ENCODE data around the gene NUBP2. TPM values are rescaled to one million over a fixed set of nuclear protein-coding genes. Genes with fewer than 3 reads are reported as not detected.

The NUBP2 gene
- total RNA-seq, 8 experiments from 2014 or later = 53.7 to 89.6 (median 67.6) TPM

DNA sequence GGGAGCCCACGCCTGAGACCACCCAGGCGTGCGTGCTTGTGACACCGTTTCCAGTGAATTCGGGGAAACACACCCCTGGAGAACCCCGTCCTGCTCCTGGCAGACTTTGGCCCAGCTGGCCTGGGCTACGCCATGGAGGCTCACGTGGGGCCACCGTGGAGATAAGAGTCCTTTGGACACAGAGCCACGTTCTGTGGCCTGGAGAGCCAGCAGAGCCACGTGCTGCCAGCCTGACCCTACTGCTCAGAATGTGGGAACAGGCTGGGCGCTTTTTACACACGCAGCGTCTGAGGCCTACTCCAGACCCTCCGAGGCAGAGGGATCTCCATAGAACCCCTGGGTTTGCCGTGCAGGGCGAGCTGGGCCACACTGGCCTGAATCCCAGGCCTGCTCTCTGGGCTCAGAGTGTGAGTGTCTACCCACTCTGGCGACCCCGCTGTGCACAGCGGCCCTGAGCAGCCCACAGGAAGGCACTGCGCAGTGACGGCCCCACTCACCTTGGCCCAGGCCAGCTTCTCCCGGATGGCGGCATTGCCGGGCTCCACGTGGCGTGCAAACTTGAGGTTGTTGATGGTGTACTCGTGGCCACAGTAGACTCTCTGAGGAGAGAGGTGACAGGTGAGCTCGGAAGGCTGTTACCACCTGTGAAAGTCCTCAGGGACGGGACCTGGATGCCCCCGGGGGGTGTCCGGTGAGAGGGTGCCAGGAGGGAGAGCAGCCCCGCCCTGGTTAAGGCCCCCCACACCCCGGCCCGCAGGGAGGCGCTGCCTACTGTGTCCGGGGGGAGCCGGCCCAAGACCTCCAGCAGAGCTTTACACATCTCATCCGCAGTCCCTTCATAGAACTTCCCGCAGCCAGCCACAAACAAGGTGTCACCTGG, 33.9 kb downstream of the NUBP2 start:
- WGBS, 10 experiments = 81 to 100% (median 91%) methylated on average over 1 to 16 of the region's 40 CpGs; no CpG with 5 or more reads in 6 of the 10 experiments
- H3K27ac ChIP-seq = no peak overlapping the region
- H3K4me1 ChIP-seq (replicated peaks in 1 of 2) = no peaks in the 10 kb centered on the region
- ATAC-seq (replicated peaks in 6 of 8) = peak in 2 of 8 experiments; percentile 11 to 13
- no peak overlapping the region for H3K4me3 ChIP-seq
- in situ Hi-C loops (cut with MboI; ENCODE audit: low pct_unique_long_range_greater_than_20kb in 2 of 9, low sequenced_read_pairs in 9 of 9, unreplicated experiment in 9 of 9) = no loop called here

DNA sequence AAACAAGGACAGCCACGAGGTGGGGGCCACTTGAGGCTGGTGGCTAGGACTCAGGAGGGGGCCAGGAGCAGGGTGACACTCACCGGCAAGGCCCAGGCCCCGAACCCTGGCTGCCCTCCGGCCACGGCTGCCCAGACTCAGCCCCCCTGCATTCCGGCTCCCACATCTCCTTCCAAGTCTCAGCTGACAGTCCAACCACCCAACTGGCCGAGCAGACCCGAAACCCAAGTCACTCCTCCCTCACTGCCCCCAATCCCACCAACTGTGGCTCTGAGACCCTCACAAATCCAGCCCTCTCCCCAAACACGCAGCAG, 34.5 kb downstream of the NUBP2 start:
- H3K4me1 ChIP-seq (replicated peaks in 1 of 2) = no peaks in the 10 kb centered on the region
- ATAC-seq (replicated peaks in 6 of 8) = peak in 1 of 8 experiments; percentile 2
- no peak overlapping the region for H3K4me3 ChIP-seq
- no peak overlapping the region for H3K27ac ChIP-seq
- in situ Hi-C loops (cut with MboI; ENCODE audit: low pct_unique_long_range_greater_than_20kb in 2 of 9, low sequenced_read_pairs in 9 of 9, unreplicated experiment in 9 of 9) = no loop called here
- 93 to 100% methylated on average over 1 to 6 of the region's 9 CpGs; no CpG with 5 or more reads in 8 of the 10 experiments for WGBS, 10 experiments

DNA sequence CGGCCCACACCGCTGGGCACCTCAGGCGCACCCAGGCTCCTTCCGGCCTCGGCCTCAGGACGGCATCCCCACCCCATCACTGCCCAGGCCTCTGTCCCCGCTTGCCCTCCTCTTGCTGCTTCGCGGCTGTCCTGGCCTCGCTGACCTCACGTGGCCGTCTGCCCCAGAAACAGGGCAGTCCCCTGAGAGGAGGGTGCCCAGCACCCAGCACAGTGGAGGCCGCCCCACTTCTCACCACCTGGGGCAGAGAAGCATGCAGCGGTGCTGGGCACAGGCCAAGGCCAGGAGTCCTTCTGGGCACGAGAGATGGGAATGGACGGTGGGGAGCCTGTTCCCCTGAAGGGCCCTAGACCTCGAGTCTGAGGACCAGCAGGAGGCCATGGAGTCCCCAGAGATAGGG, 35.0 kb downstream of the NUBP2 start:
- in situ Hi-C loops (cut with MboI; ENCODE audit: low pct_unique_long_range_greater_than_20kb in 2 of 9, low sequenced_read_pairs in 9 of 9, unreplicated experiment in 9 of 9) = no loop called here
- Histone ChIP-seq H3K27ac (no peak overlapping the region), H3K4me1 (replicated peaks in 1 of 2) (no peaks in the 10 kb centered on the region), H3K4me3 (no peak overlapping the region)
- peak in 3 of 8 experiments; percentile 6 to 14 (median 13) for ATAC-seq (replicated peaks in 6 of 8)
- WGBS, 10 experiments = 80% methylated on average over 4 of the region's 17 CpGs; no CpG with 5 or more reads in 9 of the 10 experiments

DNA sequence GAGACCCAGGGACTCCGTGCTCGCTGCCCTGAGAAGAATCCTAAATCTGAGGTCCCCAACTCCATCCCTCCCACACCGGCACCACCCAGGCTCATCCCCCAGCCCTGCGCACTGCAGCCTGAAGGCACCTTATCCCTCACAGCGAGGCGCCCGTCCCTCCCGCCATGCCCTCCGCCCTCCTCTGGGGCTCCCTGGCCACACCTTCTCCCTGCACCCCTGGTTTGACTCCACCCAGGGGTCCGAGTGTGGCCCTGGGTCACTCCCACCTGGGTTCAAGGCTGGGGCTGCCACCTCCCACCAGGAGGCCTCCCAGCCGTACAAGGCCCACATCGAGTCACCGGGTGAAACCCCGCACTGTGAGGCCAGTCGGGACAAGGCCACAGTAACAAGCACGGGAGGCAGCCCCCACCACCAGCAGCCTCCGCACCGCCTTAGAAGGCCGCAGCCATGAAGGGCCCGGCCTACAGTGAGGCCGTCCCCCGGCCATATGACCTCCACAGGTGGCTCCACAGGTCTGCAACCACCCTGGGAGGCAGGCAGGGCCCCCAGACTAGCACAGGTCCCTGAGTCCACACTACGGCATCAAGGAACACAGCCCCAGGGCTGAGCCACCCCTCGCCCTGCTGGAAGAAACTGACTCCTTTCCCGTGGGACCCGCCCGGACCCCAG, 35.6 kb downstream of the NUBP2 start:
- no peak overlapping the region for H3K4me3 ChIP-seq
- no peak overlapping the region for H3K27ac ChIP-seq
- H3K4me1 ChIP-seq (replicated peaks in 1 of 2) = no peaks in the 10 kb centered on the region
- peak in 3 of 8 experiments; percentile 21 to 26 (median 22) for ATAC-seq (replicated peaks in 6 of 8)
- 80 to 100% (median 100%) methylated on average over 1 to 11 of the region's 27 CpGs; no CpG with 5 or more reads in 7 of the 10 experiments for WGBS, 10 experiments
- in situ Hi-C loops (cut with MboI; ENCODE audit: low pct_unique_long_range_greater_than_20kb in 2 of 9, low sequenced_read_pairs in 9 of 9, unreplicated experiment in 9 of 9) = no loop called here

DNA sequence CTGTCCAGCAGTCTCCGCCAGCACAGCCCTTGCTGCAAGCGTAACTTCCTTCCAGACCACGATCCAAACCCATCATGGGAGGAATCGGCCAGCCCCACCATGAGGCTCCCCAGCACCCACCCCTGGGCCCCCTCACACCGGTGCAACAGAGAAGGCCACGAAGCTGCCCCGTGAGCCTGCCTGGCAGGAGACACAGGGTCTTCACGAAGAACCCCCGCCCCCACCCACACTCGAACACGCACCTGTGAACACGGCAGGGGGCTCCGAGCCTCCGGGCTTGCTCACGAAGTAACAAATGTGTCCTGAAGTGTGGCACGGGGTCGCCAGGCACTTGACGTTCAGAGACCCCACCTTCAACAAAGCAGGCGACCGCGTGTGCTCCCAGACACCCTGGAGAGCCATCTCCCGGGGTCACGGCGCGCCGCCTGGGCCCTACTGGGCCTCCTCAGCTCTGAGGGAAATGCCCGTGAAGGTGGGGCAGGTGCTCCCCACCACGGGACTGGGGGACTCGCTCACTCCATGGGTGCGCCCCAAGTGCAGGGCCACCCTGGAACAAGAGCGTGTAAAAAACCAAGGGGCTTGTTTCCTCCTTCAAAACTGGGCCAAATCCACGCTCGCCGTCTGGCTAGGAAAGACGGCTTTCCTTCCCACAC, 36.2 kb downstream of the NUBP2 start:
- in situ Hi-C loops (cut with MboI; ENCODE audit: low pct_unique_long_range_greater_than_20kb in 2 of 9, low sequenced_read_pairs in 9 of 9, unreplicated experiment in 9 of 9) = no loop called here
- ATAC-seq (replicated peaks in 6 of 8) = peak in 2 of 8 experiments; percentile 2
- 80 to 100% (median 90%) methylated on average over 1 to 5 of the region's 35 CpGs; no CpG with 5 or more reads in 5 of the 10 experiments for WGBS, 10 experiments
- no peaks in the 10 kb centered on the region for H3K4me1 ChIP-seq (replicated peaks in 1 of 2)
- no peak overlapping the region for H3K4me3 ChIP-seq
- H3K27ac ChIP-seq = no peak overlapping the region

DNA sequence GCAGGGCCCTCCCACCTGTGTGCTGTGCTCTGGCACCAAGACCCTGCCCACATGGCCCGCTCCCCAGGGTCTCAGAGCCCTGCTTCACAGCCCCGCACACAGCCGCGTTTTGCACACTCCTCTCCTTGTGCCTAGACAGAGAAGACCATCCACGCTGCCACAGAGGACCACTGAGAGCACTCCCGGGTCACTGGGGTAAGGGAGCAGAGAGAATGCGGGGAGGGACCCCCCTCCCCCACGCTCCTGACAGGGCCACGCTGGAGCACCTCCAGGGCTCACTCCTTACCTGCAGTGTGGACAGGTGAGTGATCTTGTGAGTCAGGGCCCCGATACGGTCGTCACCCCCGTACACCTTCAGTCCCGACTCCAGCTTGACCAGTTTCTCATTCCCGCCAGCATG, 36.9 kb downstream of the NUBP2 start:
- H3K4me1 ChIP-seq (replicated peaks in 1 of 2) = no peaks in the 10 kb centered on the region
- in situ Hi-C loops (cut with MboI; ENCODE audit: low pct_unique_long_range_greater_than_20kb in 2 of 9, low sequenced_read_pairs in 9 of 9, unreplicated experiment in 9 of 9) = no loop called here
- ATAC-seq (replicated peaks in 6 of 8) = no peak
- no peak overlapping the region for H3K27ac ChIP-seq
- 51 to 100% (median 95%) methylated on average over 1 to 6 of the region's 15 CpGs; no CpG with 5 or more reads in 5 of the 10 experiments for WGBS, 10 experiments
- H3K4me3 ChIP-seq = no peak overlapping the region

DNA sequence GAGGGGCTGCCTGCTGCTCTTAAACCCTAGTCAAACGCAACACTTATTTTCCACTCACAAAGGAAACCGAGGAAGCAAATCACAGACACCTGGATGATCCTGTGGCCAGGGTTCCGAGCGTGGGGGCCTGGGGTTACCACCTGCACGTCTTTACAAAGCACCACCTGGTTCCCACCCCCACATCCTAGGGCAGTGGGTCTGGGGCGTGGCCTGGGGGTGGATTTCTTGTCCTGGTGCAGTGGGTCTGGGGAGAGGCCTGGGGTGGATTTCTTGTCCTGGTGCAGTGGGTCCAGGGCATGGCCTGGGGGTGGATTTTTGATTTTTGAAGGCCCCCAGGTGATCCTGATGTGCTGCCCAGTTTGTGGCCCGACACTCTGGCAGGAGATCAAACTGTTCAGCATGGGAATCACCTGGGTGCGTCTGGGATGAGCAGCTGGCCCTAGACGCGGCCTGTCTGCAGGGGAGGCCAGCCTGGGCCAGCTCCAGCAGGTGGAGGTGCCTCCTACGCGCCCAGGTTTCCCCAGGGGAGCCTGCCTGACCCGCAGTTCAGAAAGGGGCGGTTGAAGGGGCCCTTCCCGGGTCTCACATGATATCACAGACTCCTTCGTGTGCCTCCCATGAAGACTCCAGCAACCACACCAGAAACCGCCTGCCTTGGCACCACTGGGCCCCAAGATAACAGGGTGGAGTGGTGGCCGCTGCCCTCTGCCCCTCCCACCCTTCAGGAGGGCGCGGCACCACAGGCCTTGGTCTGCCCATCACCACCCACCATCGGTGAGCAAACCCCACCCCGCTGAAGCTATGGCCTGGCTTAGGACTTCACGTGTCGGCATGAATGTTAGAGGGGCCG, 37.6 kb downstream of the NUBP2 start:
- in situ Hi-C loops (cut with MboI; ENCODE audit: low pct_unique_long_range_greater_than_20kb in 2 of 9, low sequenced_read_pairs in 9 of 9, unreplicated experiment in 9 of 9) = no loop called here
- ATAC-seq (replicated peaks in 6 of 8) = no peak
- no peak overlapping the region for H3K27ac ChIP-seq

DNA sequence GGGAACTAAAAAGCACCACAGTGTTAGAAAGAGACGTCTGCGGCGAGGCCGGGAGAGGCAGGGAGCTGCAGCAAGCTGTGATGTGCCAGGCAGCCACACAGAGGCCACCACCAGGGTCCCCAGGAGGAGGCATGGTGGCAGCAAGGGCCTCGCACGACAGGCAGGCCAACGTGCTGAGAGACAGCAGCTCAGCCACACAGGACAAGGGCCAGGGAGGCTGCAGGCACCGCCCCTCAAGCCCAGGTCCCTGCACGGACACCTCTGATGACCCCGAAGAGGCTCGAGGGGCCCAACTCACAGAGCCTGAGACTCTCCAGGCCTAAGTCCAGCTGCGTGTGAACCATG, 38.2 kb downstream of the NUBP2 start:
- Histone ChIP-seq H3K27ac (no peak overlapping the region), H3K4me1 (replicated peaks in 1 of 2) (peaks cover 6 to 9% of the 10 kb centered on the region in 2 donors), H3K4me3 (no peak overlapping the region)
- no peak for ATAC-seq (replicated peaks in 6 of 8)
- in situ Hi-C loops (cut with MboI; ENCODE audit: low pct_unique_long_range_greater_than_20kb in 2 of 9, low sequenced_read_pairs in 9 of 9, unreplicated experiment in 9 of 9) = no loop called here
- WGBS, 10 experiments = 90 to 100% methylated on average over 2 of the region's 12 CpGs; no CpG with 5 or more reads in 8 of the 10 experiments

More for the DNA sequence above, 37.6 kb downstream of the NUBP2 start:
- H3K4me1 ChIP-seq (replicated peaks in 1 of 2) = peaks cover under 1 to 3% of the 10 kb centered on the region in 2 donors
- WGBS, 10 experiments = 51 to 100% (median 91%) methylated on average over 2 to 7 of the region's 25 CpGs; no CpG with 5 or more reads in 6 of the 10 experiments
- no peak overlapping the region for H3K4me3 ChIP-seq

DNA sequence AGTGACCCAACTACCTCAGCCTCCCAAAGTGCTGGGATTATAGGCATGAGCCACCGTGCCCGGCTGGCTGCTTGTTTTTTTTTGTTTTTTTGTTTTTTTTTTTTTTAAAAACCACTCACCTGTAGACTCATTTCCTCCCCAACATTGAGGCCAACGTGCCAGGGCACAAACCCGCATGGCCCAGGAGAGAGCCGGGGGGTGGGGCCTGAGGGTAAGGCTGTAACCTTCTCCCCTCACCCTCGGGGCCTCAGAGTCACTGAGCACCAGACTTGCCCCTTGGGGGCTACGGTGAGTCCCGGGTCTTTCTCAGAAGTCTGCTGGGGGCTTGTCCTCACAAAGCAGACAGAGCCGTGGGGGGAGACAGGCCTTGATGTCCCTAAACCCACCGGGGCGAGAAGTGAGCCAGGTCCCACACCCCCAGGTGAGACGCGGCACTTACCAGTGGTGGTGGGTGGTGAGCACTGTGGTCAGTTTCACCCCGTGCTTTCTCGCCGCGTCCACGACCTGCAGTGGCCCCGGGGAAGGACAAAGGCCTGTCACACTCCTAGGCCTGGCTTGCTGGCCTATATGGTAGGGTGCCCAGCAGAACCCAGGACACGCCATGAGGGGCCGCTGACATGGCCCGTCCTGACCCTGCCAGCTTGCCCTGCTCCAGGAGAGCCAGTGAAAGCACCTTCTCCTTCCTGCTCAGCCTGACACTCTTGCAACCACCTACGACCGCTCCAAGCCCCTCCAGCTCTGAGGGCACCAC, 39.3 kb downstream of the NUBP2 start:
- 69 to 100% (median 82%) methylated on average over 1 to 13 of the region's 24 CpGs; no CpG with 5 or more reads in 3 of the 10 experiments for WGBS, 10 experiments
- peaks cover 6 to 9% of the 10 kb centered on the region in 2 donors for H3K4me1 ChIP-seq (replicated peaks in 1 of 2)
- H3K27ac ChIP-seq = no peak overlapping the region
- in situ Hi-C loops (cut with MboI; ENCODE audit: low pct_unique_long_range_greater_than_20kb in 2 of 9, low sequenced_read_pairs in 9 of 9, unreplicated experiment in 9 of 9) = no loop called here
- no peak overlapping the region for H3K4me3 ChIP-seq
- ATAC-seq (replicated peaks in 6 of 8) = no peak

DNA sequence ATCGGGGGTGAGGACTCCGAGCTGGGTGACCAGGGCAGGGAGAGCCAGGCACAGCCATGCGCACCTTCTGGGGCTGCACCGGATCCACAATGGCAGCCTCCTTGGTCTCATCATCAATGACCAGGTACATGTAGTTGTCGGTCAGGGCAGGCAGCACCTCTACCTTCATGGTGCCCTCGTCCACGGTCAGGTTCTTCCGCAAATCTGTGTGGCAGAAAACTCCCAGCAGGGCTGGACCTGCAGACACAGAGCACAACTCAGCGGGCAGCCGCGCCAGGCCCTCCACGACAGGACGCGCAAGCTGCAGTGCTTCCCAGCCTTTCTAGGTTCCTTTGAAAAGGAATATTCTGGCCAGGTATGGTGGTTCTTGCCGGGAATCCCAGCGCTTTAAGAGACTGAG, 40.0 kb downstream of the NUBP2 start:
- no peak for ATAC-seq (replicated peaks in 6 of 8)
- in situ Hi-C loops (cut with MboI; ENCODE audit: low pct_unique_long_range_greater_than_20kb in 2 of 9, low sequenced_read_pairs in 9 of 9, unreplicated experiment in 9 of 9) = no loop called here
- WGBS, 10 experiments = 80 to 100% (median 99%) methylated on average over 1 to 7 of the region's 16 CpGs; no CpG with 5 or more reads in 4 of the 10 experiments
- H3K4me1 ChIP-seq (replicated peaks in 1 of 2) = peaks cover 6 to 11% of the 10 kb centered on the region in 2 donors
- H3K4me3 ChIP-seq = no peak overlapping the region
- H3K27ac ChIP-seq = no peak overlapping the region

DNA sequence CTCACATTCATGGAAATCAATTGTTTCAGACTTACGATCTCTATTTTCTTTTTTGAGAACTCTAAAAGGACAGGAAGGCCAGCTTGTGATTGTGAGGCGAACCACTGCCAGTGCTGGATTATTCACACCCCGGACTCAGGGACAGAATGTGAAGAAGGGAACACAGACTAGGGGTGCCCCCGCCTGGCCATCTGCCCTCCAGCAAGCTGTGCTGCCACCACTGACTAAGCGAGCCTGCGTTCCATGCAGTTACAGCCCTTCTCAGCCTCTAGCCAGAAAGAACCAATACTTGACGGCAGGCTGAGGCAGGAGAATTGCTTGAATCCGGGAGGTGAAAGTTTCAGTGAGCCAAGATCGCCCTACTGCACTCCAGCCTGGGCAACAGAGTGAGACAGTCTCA, 41.1 kb downstream of the NUBP2 start:
- Histone ChIP-seq H3K4me3 (peak overlapping the region in 1 of 5 donors; percentile 6), H3K27ac (no peak overlapping the region), H3K4me1 (replicated peaks in 1 of 2) (peaks cover 16 to 19% of the 10 kb centered on the region in 2 donors)
- whole genome bisulfite sequencing, 10 experiments = 20 to 100% (median 53%) methylated on average over 1 to 6 of the region's 9 CpGs; no CpG with 5 or more reads in 1 of the 10 experiments
- in situ Hi-C loops (cut with MboI; ENCODE audit: low pct_unique_long_range_greater_than_20kb in 2 of 9, low sequenced_read_pairs in 9 of 9, unreplicated experiment in 9 of 9) = no loop called here
- ATAC-seq (replicated peaks in 6 of 8) = no peak

DNA sequence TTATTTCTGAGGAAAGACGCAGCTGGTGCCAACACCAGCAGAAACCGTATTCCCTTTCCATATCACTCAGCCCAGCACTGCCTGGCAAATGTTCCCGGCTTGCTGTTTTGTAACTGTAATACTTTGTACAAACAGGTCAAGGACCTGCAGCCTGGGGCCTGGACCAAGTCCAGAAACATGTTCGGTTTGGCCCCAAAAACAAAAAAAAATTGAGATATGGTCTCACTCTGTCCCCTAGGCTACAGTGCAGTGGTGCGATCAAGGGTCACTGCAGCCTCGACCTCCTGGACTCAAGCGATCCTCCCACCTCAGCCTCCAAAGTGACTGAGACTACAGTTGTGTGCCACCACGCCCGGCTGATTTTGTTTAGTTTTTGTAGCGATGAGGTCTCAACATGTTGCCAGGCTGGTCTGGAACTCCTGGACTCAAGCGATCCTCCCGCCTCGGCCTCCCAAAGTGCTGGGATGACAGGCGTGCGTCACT, 42.7 kb downstream of the NUBP2 start:
- Histone ChIP-seq H3K4me3 (peak overlapping the region; percentile 69 to 99 (median 80)), H3K27ac (no peak overlapping the region), H3K4me1 (replicated peaks in 1 of 2) (peaks cover 24% of the 10 kb centered on the region in 2 donors)
- no peak for ATAC-seq (replicated peaks in 6 of 8)
- in situ Hi-C loops (cut with MboI; ENCODE audit: low pct_unique_long_range_greater_than_20kb in 2 of 9, low sequenced_read_pairs in 9 of 9, unreplicated experiment in 9 of 9) = no loop called here
- 50 to 100% (median 87%) methylated on average over 1 to 8 of the region's 15 CpGs; no CpG with 5 or more reads in 1 of the 10 experiments for WGBS, 10 experiments

All from motor neuron (in vitro differentiated cells).